Heart left ventricle (tissue), 13 donors: ENCODE data around the gene OPN1LW.
"Not testable (repeated sequence)": the region's sequence is repeated elsewhere in the genome, so short reads cannot be mapped to it uniquely, and the experiment has no call there.

Experiments used
- CTCF ChIP-seq, 12 donors: fragments of 200-600 bp; sonication (generic) in 4 of 12; IDR thresholded peaks; one replicate each; pipeline versions ENCODE4 v1.5.0 to v1.8.0; 2018 to 2022; ENCODE audit warnings: antibody characterized with exemption in 12 of 12, mild to moderate bottlenecking in 5 of 12
- POLR2A ChIP-seq, 2 donors: fragments of 450-650 bp; IDR thresholded peaks; one replicate each; pipeline ENCODE4 v1.6.1; 2017; ENCODE audit warnings: antibody characterized with exemption in 2 of 2, mild to moderate bottlenecking in 2 of 2, moderate library complexity in 2 of 2
- donor health status: ischemic (EF 13 %, LVEDD 7.1; RV severe dilation, severe dysfunction).
- donor health status: DM: no; HTN: yes; CAD: no.
- donor health status: DM: no; HTN: no; CAD: no.
- donor health status: ischemic (EF 25% LVEDD 6.9; RV normal size, moderate dysfunction).
- donor health status: ischemic (EF 25% LVEDD 5.7; RV mildly dilated, moderate dysfunction).
- donor health status: ischemic (EF 35%, LVEDD 5.7; RV mildly dilated, moderate dysfunction).
- donor health status: nonischemic (EF 11% LVEDD 7.7; RV severe dilation, severe dysfunction).
- donor health status: DM: yes; HTN: yes; CAD: no.
- donor health status: PGD.
- donor health status: ischemic (EF 29% LVEDD 5.4; RV normal size, mild dysfunction).
- donor health status: nonischemic (EF 23%, LVEDD 6.1; RV moderate dilation, normal function).

GRCh38 chrX:154144010-154144409, at the start of gene OPN1LW:
- TF ChIP-seq CTCF, POLR2A (IDR thresholded peaks at IDR 0.05): not testable (repeated sequence)
